PFSK-1 (cell line): ENCODE data around the gene PPFIA3.

Source experiments
- FOXP2 ChIP-seq: optimal IDR thresholded peaks from 2 replicates; pipeline ENCODE3; 2011; ENCODE audit warnings: borderline replicate concordance, control low read depth, inconsistent platforms; ENCODE audit not compliant: insufficient read depth; ENCODE audit errors: extremely low read length, extremely low read depth
- POLR2AphosphoS5 ChIP-seq: IDR thresholded peaks from 2 replicates; pipeline ENCODE4 v1.6.1; 2012; ENCODE audit warnings: low read depth, mild to moderate bottlenecking, control low read depth, low read length, moderate library complexity
- REST ChIP-seq, 2 experiments: IDR thresholded peaks; 2 replicates each; pipeline versions ENCODE4 v1.6.1 to v1.8.0; 2011 to 2012; ENCODE audit warnings: low read depth in 2 of 2, low read length in 2 of 2, control low read depth in 1 of 2, inconsistent platforms in 1 of 2, mild to moderate bottlenecking in 1 of 2, moderate library complexity in 1 of 2; ENCODE audit not compliant: insufficient read depth in 1 of 2
- SIN3A ChIP-seq: IDR thresholded peaks from 2 replicates; pipeline ENCODE4 v1.6.1; 2012; ENCODE audit warnings: mild to moderate bottlenecking, low read length, moderate library complexity, borderline replicate concordance; ENCODE audit not compliant: insufficient read depth
- TAF1 ChIP-seq: IDR thresholded peaks from 2 replicates; pipeline ENCODE4 v1.6.1; 2012; ENCODE audit warnings: low read length, control low read depth, borderline replicate concordance; ENCODE audit not compliant: insufficient read depth

Gene PPFIA3

GRCh38 chr19:49126575-49126974 is 7.2 kb downstream of the PPFIA3 start:
- TF ChIP-seq TAF1 = no peak
- no peak for TF ChIP-seq SIN3A
- TF ChIP-seq FOXP2 = no peak
- TF ChIP-seq POLR2AphosphoS5 = no peak
- no peak for TF ChIP-seq REST (IDR thresholded peaks at IDR 0.05; ENCODE audit: insufficient read depth in 1 of 2, low read depth in 2 of 2, low read length in 2 of 2)

GRCh38 chr19:49127674-49128544 is 8.6 kb downstream of the PPFIA3 start:
- TF ChIP-seq REST (IDR thresholded peaks at IDR 0.05; ENCODE audit: insufficient read depth in 1 of 2, low read depth in 2 of 2, low read length in 2 of 2) (peak; percentile 31 to 39; a peak in 1 of 4 replicates), TAF1 (no peak; the same call in 1 of the 2 replicates), SIN3A (0 out of 2 replicates have a peak, but pooled peaks have one; percentile 75), POLR2AphosphoS5 (no peak), FOXP2 (peak; percentile 91)

GRCh38 chr19:49128545-49129237 is 9.3 kb downstream of the PPFIA3 start:
- TF ChIP-seq POLR2AphosphoS5 (no peak), REST (IDR thresholded peaks at IDR 0.05; ENCODE audit: insufficient read depth in 1 of 2, low read depth in 2 of 2, low read length in 2 of 2) (no peak), FOXP2 (no peak), TAF1 (peak; percentile 43; the same call in 1 of the 2 replicates), SIN3A (0 out of 2 replicates have a peak, but pooled peaks have one; percentile 4)

DNA sequence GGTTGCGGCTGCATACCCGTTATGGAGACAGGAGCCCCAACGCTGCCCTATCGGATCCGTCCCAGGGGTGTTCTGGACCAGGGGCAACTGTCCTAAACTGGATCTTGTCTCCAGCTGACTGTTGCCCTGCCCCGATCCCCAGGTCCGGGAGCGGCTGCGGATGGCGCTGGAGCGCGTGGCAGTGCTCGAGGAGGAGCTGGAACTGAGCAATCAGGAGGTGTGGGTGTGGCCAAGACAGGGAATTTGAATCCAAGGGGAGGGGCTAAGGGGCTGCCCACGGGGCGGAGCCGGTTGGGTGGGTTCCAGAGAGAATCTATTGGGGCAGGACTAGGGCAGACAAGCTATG is 9.9 kb downstream of the PPFIA3 start:
- TF ChIP-seq SIN3A (no peak), REST (IDR thresholded peaks at IDR 0.05; ENCODE audit: insufficient read depth in 1 of 2, low read depth in 2 of 2, low read length in 2 of 2) (0 out of 4 replicates have a peak, but pooled peaks of 1 of the 2 experiments have one; percentile 27), TAF1 (0 out of 2 replicates have a peak, but pooled peaks have one; percentile 16), FOXP2 (peak; percentile 33)
